Iris pigment epithelial cell (primary cell): ENCODE data around the gene MTHFD2L.

Source experiments
- DNase-seq: peaks from one replicate; pipeline ENCODE4 v3.0.0-alpha.2; 2011; ENCODE audit warnings: low read depth

MTHFD2L gene

DNA sequence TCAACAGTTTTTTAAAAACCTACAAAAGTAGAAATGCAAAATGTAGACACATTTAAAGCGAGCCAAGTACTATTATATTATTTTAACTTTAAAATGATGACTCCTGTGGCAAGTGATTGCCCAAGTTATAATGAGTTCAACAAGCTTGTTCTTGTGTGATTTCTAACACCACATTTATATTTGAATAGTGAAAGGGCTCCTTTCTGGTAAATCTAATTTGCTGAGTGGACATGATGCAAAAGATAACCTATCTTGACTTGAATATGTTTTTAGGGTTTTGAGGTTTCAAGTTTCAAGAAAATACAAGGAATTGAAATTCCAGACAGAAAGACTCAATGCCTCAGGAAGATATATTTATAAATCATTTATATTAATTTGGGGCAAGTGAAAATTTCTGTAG lies 149.3 kb downstream of the MTHFD2L start:
- DNase-seq, result no peak

DNA sequence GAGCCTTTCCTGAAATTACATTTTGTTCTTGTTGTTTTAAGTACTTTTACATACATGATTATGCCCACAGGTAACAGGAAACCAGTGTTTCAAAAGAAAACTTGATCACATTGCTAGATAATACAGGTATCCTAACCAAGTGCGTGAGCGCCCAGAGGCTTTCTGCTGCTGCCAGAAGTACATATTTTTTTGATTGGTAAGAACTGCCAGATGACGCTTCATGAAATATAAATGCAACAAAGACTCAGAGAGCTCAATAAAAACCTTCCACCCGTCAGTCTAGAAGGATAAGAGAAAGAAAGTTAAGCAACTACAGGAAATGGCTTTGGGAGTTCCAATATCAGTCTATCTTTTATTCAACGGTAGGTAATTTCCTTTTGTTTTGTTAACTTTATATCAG lies 150.3 kb downstream of the MTHFD2L start, which contains the start of gene EPGN:
Gene EPGN, plus strand, starts transcription at position 256 of the 400 bp plus-strand sequence. Its CDS starts 64 bp downstream, at position 320.
- peak; percentile 71 for DNase-seq

DNA sequence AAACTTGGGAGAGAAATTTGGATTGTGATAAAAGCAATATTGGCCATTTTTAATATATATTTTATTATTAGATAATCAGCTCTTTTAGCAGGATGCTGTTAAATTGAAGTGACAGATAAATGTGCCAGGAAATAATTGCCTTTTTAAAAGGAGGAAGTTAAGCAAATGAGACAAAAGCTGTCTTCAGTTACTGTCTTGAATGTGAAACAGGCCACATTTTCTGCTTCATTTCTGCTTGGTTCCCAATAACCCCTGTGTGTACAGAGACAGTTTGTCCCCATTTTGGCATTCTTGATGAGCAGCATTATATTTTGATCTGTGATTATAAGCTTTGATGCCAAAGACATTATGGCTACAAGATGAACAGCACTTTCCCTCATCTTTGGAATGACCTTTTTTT lies 151.3 kb downstream of the MTHFD2L start:
- DNase-seq, result no peak

DNA sequence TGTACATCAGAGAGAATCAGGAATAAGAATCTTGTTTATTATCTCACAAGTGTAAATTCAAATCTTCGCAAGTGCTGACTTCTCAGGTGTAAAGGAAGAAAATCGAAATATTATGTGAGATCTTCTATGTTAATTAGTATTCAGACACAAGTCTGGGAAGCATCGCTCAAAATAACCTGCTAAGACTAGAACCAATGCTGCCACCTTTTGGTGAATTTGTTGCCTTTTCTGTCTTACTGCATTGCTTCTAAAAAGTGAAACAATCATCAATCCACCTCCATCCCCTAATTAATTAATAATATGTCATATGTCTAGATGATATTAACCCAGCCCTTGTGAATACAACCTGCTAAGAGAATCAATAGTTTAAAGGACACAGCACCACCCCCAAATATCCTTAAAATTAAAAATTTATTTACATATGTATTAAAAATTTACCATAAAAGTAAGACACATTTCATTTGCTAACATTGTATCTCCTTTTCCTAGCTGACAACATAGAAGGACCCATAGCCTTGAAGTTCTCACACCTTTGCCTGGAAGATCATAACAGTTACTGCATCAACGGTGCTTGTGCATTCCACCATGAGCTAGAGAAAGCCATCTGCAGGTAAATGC lies 153.9 kb downstream of the MTHFD2L start:
- peak; percentile 67 for DNase-seq

DNA sequence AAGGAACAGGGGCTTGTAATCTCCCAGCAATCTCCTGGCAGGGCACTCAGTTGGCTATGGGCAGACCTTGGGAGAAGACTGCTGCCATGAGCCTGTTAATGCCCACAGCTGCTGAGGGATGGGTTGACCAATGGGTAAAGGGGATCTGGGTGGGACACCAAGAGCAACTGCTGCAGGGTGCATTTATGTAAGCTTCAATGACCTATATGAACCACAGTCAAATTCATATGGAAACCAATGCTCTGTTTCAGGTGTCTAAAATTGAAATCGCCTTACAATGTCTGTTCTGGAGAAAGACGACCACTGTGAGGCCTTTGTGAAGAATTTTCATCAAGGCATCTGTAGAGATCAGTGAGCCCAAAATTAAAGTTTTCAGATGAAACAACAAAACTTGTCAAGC lies 156.4 kb downstream of the MTHFD2L start:
- DNase-seq, result no peak

DNA sequence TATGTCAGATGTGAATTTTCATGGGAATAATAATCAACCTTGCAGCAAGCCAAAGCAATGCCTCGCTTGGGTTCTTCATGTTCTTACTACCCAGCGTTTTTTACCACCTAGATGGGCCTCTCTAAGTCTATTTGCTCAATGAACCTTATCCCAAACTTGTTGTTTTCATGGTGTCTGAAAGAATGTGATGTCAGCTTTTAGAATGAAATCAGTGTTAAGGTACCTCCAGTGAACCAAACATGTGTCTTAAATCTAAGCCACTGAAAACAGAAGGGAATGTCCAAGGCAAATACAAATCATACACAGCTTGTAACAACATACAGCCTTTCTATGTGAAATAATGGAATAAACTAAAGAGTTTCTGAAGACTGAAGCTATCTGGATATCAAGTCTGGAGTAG lies 157.0 kb downstream of the MTHFD2L start:
- no peak for DNase-seq

DNA sequence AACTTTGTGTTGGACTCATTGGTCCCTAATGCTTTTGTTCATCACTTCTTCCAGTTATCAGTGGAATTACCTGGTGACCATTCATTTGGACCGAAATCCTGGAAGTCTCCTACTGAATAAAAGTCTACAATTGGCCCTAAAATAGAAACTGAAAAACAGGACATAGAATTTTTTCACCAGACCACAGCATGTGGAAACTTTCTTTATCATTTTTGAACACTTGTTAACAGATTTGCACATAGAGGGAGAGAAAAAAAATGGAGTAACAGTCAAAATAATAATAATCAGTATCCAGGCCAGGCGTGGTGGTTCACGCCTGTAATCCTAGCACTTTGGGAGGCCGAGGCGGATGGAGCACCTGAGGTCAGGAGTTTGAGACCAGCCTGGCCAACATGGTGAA lies 157.5 kb downstream of the MTHFD2L start:
- DNase-seq, result no peak

DNA sequence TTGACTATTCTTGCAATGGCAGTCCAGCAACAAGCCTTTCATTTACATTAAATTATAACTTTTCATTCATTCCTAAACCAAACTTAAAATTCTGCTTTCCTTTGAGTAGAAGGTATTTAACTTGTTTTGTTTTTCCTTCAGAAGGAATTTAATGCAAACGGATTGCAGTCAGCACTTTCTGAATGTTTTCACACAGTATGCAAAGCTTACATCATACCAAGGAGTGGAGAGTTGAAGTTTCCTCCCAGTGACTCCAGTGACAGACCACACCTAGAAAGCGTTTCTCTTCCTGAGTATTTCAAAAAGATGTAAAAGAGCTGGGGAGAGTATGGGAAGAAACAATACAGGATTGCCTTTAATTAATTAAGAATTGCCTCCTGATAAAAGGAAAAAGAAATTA lies 158.5 kb downstream of the MTHFD2L start:
- peak; percentile 29 for DNase-seq

DNA sequence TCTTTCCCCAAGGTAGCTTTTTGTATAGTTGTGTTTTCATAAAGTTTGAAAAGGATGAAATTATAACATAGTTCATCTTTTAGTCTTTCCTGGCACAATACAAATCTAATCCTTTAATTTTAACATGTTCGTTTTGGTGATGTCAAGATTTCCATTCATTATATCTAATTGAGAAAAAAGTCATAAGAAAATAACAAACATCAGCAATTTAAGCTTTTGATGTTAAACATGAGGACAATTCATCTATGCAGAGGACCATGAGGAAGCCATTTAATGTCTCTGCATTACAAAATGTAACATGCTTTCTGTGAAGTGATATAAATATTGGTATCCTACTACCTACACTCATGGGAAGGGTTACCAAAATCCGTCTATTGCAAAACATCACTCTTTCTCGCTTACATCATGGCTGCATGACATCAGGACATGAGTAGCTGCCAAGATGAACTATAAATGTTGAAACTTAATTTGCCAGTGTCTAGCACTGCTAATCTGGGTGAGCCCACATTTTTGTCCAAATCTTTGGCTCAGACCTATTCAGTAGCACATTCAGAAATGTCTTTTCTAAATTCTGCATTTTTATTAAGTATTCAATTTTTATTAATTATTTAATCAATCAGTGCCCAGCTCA lies 159.8 kb downstream of the MTHFD2L start:
- DNase-seq, result peak; percentile 32

DNA sequence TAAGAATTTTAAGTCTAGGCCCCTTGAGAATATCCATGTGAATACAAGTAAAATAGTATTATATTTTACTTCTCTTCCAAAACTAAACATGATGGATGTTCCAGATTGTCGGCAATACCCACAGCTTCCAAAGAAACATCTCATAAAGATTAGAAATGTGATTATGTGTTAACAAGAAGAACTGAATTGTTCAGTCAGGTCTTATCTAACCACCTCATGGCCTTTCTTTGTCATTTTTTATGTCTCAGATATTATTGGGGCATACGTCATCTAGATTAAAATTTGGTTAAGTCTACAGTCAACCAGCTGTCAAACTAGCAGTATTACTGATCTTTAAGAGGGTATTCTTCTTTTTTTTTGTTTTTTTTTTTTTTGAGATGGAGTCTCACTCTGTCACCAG lies 160.4 kb downstream of the MTHFD2L start:
- DNase-seq, result no peak

DNA sequence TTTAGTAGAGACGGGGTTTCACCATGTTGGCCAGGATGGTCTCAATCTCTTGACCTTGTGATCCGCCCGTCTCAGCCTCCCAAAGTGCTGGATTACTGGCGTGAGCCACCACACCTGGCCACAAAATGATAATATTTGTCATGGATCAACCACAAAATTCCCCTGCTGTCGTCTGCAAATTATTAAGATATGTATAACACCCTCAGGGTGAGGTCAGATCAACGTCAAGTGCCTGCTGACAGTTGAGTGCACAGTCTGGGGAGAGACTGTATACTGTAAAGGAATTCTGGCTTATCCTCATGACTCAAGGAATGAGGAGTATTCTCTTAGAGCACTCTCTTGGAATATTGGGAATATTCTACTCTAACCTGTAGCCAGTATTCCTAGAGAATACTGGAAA lies 161.6 kb downstream of the MTHFD2L start:
- no peak for DNase-seq

DNA sequence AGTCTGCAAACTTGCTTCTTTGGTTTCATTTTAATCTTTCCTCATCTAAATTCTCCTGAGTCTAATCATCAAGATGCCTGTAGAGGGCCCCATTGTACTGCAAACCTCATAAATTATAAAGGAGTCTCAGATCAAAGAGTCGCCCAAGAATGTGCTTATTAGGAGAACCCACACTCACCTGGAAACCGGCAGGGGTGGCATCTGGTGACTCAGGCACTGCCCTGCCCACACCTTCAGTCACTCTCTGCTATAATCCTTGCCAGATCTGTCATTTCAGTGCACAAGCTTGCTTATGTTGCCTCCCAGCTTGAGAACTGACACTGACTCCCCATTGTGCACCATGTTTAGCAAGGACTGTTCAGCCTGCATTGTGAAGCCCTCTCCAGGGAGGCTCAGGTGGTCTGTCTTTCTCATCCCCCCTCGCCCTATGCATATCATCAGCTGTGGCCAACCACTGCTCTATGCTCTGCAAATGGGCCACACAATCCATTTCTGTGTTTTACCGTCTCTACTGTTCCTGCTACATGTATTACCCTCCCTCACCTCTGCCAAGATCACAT lies 162.7 kb downstream of the MTHFD2L start:
- DNase-seq, result peak; percentile 64

DNA sequence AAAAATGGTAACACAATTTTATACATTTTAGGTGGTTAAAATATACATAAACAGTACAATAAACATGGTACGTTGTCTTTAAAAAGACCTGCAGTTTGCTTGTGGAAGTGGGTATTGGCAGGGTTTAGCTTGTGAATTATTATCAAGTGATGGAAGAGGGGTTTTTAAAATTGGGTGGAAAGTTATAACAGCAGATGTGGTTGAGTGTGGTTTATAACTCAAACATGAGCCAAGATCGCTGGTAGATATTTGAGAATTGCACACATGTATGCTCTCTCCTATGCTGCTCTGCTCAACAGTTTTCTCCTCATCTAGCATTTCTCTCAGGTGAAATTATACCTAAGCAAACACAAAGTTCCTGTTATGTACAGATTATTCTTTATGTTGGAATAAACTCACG lies 164.4 kb downstream of the MTHFD2L start:
- no peak for DNase-seq

DNA sequence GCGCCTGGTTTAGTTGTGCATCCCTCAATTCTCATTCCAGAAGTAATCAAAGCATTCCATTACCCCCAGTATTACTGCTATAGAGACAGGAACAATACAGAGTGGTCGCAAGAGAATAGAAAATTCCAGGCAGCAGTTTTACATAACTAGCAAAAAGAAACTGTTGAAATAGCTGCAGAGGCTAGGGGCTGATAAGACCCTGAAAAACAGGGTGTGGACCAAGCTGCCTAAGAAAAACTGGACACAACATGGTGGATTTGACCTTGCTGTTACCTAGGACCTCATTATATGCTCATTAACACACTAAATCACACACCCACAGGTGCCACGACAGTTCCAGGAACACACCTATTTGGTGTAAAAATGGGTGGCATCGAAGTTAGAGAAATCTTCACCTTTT lies 165.7 kb downstream of the MTHFD2L start:
- no peak for DNase-seq

DNA sequence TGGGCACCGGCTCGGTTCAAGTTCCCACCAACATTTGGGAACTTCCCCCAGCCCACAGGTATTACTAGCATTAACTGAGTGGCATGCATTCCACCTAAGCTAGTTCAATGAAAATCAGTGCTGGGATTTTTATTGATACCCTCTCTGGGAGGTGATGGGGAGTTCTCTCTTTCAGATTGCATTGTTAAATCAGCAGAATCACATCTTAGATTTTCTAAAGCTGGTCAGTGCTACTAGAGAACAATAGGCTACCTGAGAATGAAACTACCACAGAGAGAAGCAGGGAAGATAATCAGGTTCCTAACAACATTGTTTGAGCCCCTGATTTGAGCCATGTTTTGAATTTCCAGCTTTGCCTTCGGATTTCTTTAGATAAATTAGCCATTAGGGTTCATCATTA lies 166.3 kb downstream of the MTHFD2L start:
- DNase-seq, result no peak

DNA sequence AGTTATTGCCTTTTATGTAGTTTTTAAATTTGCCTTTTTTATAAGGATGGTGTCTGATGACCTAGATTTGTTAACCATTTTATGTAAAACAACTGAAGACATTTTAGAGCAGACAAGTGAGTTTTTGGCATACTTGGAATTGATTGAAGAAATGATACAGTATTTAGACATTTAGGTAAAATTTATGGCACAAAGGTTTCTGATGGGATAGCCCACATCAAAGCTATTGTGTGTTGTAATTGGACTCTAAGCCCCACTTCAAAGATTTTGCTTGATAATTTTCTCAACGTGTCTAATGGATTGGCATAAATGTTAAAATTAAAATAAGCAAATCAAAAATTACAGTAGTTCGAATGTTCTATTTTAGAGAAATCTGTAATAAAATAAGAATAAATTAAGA lies 168.0 kb downstream of the MTHFD2L start:
- no peak for DNase-seq

DNA sequence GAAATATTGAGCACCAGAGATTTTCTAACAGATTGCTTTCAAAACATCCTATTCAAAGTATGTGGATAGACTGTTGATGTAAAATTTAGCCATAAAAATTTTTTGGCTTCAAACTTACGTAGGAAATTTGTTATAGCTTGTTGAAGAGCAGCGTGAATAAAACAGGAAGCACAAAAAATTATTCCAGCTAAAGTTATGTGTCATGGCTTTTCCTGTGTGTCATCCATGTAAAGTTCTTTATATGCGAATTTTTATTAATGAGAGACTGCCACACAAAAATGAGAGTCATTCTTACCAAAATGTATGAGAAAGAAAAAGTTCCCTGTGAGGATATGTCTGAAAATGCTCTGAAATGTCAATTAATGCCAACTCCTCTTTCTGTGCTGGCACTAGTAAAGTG lies 169.8 kb downstream of the MTHFD2L start:
- DNase-seq, result no peak

DNA sequence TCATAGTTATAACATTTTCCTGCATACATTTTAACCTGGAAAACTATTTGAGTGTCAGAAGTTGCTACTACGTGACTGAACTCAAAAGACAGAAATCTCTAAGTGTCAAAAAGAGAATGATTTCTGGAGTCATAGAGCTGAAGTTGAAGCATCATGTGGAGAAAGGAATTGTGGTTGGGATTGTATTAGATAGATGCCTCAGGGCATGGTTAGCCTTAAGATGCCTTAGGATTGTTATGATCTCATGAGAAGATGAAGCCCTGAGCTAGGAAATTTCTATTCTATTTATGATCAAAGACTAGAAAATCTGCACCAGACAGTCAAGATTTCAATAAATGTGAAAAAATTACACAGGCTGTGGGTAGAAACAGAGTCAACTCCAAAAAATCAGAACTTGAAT lies 170.6 kb downstream of the MTHFD2L start:
- DNase-seq, result no peak

DNA sequence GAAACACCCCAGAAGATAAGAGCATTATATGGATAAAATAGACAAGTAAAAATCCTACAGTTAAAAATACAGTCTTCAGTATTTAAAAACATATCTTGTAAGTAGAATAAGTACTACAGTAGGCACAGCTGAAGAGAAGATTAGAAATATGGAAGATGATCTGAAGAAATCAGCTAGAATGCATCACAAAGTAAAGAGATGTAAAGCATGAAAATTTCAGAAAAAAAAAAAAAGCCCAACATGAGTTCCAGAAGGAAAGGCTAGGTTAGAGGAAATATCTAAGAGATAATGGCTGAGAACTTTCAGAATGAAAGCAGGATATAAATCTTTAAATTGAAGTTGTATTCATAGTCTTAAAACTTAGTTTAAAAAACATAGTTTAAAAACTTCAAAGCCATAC lies 171.4 kb downstream of the MTHFD2L start:
- no peak for DNase-seq

DNA sequence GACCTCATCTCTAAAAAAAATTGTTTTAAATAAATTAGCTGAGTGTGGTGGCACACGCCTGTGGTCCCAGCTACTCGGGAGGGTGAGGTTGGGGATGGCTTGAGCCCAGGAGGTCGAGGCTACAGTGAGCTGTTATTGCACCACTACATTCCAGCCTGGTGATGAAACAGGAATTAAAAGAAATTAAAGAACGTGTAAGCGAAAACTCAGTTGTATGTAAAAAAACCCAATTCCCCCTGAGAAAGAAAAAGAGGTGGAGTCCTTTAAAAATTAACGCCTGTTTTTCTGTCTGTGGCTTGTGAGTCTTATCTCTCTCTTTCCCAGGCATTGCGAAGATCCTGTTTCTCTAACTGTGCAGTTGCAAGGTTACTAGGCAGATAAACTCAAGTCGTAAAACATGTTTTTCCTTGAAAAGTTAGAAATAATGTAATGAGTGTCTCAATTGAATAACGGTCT lies 172.4 kb downstream of the MTHFD2L start:
- peak; percentile 22 for DNase-seq

DNA sequence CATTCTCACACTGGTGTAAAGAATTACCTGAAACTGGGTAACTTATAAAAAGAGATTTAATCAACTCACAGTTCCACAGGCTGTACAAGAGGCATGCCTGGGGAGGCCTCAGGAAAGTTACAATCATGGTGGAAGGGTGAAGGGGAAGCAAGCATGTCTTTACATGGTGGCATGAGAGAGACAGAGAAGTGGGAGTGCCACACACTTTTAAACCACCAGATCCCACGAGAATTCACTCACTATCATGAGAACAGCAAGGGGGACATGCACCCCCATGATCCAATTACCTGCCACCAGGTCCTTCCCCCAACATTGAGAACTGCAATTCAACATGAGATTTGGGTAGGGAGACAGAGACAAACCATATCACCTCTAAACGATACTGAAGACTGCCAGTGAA lies 173.3 kb downstream of the MTHFD2L start:
- no peak for DNase-seq

DNA sequence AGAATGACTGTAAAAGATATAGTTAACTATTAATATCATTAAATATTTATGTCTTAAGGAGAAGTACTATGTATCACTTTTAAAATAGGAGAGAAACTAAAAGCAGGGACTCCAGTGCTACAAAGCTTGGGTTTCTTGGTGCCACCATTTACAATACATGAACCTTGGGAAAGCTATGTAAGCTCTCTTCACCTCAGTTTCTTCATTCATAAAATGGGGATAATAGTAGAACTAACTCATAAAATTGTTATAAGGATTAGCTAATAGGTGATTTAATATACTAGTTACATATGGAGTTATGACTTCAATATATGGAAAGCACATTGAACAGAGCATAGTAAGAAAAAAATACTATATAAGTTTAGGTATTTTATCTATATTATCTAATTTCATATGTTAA lies 174.0 kb downstream of the MTHFD2L start:
- DNase-seq, result no peak

DNA sequence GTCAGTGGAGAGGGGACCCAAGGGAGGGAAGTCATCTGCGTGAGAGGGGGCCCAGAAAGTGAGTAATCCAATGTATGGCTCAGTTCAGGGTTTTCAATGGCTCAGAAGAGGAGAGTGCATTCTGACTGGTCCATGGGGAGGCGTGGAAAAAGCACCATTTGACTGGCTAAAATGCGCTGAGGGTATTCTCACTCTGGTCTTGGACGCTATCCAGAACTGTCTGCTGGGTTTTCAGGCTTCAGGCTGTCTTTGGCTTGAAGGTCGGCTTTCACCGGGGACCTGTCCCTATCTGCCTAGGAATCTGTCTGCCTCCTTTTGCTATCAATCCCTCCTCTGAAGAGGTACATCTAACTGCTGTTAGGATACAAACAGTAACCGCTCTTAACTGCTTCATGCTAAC lies 176.7 kb downstream of the MTHFD2L start:
- DNase-seq, result no peak
